HT-29 (cell line): ENCODE measurements around the gene OR4K17. TPM values are rescaled to one million over a fixed set of nuclear protein-coding genes. Genes with fewer than 3 reads are reported as not detected.
A peak's percentile ranks its signal among the peaks of the same experiment; 100 is the strongest.
"Not testable (repeated sequence)": the region's sequence is repeated elsewhere in the genome, so short reads cannot be mapped to it uniquely, and the experiment has no call there.

Experiments
- DNase-seq: peaks from one replicate; pipeline ENCODE4 v3.0.0-alpha.2; 2015; ENCODE audit warnings: low spot score
- small RNA-seq: library from RNA; depleted of rRNA; stranded (forward); fragments of <200 nt; gene quantifications from one replicate; pipeline ENCODE3, GENCODE V24; 2014
- total RNA-seq: library from RNA; depleted of rRNA; stranded (reverse); fragments of >200 nt; shearing (Covaris generic); gene quantifications from 2 replicates; pipeline ENCODE4 v1.2.3, GENCODE V29; 2014; rRNA removed

The OR4K17 gene
- total RNA-seq = not detected in 2 replicates

DNA sequence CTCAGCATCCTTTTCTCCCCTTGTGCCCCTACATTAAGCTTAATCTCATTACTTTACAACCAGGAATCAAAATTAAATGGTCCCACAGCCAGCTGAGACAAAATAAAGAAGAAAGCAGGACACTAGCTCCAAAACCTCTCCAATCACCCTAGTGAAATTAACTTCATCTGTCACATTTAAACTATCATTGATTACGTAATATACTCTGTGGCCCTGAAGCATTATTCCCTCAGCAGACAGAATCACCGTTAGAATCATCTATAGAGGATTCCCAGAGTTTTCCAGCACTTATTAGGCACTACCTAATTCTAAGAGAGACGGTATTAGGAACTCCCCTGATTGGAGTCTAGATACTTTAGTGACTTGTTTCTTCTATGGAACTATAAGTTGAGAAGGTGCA is at the start of gene OR4K17:
TSS of gene OR4K17 (plus strand) at position 302 of the 400 bp plus-strand sequence. CDS start 6,761 bp downstream, outside the sequence.
- no peak for DNase-seq

DNA sequence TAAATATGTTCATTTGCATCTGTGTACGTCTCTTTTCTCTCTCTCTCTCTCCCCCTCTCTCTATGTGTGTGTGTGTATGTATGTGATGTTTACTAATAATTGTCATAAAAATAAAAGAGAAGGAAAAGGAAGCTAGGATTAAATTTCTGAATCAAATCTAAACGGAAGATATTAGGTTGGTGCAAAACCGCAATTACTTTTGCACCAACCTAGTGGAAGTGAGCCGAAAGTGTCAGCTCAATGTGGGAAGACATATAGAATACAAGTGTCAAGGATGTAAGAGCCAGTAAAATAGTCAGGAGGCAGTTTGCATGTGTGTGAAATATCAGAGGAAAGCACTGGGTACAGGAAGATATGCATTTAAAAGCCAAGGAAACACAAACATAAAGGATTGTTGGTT is 18.5 kb upstream of the OR4K17 start:
- no peak for DNase-seq

GRCh38 chr14:20093442-20093841 is 17.1 kb upstream of the OR4K17 start:
- DNase-seq = no peak

GRCh38 chr14:20098926-20099770 is 11.4 kb upstream of the OR4K17 start:
- DNase-seq = not testable (repeated sequence)

DNA sequence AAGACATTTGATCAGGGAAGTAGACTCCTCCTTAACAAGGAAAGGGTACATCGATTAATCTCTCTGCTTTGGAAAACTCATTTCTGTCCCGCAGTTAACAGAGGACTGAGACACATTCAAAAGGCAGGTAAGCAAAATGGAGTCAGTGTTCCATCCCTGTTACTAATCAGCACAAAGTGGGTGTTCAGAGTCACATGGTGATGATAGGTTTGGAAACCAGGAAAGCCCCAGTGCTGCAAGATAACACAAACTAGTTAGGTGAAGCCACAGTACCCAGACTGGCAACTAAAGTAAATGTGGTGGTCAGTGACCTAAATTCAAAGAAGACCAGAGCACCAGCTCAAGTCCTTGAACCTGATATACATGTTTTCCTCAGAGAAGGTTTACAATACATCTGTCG is 1.8 kb downstream of the OR4K17 start:
- DNase-seq = no peak

DNA sequence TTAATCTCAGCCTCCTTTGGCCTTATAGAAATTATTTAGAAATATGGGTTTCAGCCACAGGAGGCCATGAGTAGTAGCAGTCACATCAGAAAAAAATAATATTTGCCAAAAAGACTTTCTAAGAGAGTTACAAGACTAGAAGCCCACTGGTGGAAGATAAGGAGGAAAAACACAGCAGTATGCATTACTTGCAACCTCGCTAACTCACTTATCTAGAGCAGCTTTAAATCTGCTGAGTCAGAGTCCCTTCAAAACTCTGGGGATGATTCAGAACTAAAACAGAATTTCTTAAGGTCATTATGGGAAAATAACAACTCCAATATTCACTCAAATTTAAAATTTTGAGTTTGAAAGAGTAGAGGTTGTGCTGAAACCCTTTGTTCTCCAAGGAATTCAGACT is 6.2 kb downstream of the OR4K17 start:
- DNase-seq = no peak

DNA sequence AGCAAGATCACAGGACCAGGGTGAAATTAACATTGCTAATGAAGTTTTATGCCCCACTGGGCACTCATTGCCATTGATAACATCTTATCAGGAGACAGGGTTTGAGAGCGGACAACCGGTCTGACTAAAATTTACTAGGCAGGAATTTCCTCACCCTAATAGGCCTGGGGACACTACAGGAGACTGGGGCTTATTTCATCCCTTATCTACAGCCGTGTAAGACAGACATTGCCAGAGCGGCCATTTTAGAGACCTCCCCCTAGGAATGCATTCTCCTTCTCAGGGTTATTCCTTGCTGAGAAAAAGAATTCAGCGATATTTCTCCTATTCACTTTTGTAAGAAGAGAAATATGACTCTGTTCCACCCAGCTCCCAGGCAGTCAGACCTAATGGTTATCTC is 8.3 kb downstream of the OR4K17 start:
- DNase-seq = no peak

DNA sequence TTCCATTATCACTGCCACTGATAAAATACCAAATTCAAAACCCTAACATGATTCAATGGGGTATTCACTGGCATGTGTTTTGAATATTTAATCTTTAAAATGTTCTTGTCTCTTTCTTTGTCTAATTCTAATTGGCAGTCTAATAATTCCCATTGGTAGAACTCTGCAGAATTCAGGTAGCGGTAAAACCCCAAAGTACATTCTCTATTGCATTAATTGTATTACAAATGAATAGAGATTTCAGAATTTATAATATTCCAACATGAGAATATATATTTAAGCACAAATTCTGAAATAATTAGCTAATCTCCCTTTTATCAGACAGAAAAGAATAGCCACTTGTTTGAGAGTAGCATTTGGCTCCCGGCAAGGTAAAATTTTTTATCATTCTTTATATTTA is 28.0 kb downstream of the OR4K17 start, which contains the start of gene OR4N5:
TSS of gene OR4N5 (plus strand) at position 301 of the 400 bp plus-strand sequence. CDS start 4,916 bp downstream, outside the sequence.
- no peak for DNase-seq

- DNase-seq = peak; percentile 35
Measured at GRCh38 chr14:20143911-20144310, 33.4 kb downstream of the OR4K17 start.

DNA sequence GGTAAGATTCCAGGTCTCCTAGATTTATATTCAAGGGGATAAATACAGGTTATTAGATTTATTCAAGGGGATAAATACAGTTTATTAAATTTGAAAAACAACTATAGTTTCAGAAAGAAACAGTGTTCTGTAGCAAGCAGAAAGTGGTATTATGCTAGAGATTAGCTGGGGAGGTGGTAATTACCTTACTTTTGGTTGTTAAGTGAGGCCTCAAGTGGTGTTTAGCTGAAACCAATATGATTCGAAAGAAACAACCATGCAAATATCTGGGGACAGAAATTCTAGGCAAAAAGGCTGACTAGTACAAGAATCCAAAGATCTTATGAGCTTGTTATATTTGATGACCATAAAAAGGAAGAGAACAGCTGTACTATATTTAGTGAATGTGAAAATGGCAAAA is 34.3 kb downstream of the OR4K17 start:
- DNase-seq = no peak

- DNase-seq = no peak
Measured at GRCh38 chr14:20164462-20164861, 53.9 kb downstream of the OR4K17 start.

GRCh38 chr14:20167091-20167490 is 56.6 kb downstream of the OR4K17 start:
- no peak for DNase-seq

DNA sequence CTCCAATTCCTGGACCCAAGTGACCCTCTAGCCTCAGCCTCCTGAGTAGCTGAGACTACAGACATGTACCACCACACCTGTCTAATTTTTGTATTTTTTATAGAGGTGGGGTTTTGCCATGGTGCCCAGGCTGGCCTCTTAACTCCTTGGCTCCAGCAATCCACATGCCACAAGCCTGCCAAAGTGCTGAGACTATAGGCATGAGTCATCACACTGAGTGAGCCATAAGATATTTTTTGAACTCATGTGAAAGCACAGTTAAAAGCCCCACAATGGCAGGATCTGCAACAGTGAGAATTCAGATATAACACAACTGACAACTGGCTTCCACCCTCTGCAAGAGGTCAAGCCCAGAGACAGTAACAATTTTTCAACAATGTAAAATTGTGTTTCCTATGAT is 59.3 kb downstream of the OR4K17 start:
- DNase-seq = not testable (repeated sequence)

Small RNAs within 50 kb of the gene (small RNA-seq; reads per million reads assigned to genes)
- not detected for gene RNA5SP380

Other genes starting within 250 kb of the OR4K17 start
- not detected in 2 replicates for gene OR4K2, start 235.6 kb upstream of the OR4K17 start, total RNA-seq
- gene OR4K5, start 190.1 kb upstream of the OR4K17 start, total RNA-seq = not detected in 2 replicates
- gene OR4K1, start 179.8 kb upstream of the OR4K17 start, total RNA-seq = not detected in 2 replicates
- gene OR4K15, start 135.1 kb upstream of the OR4K17 start, total RNA-seq = not detected in 2 replicates
- not detected in 2 replicates for gene OR4Q2, start 108.6 kb upstream of the OR4K17 start, total RNA-seq
- gene OR4K14, start 91.4 kb upstream of the OR4K17 start, total RNA-seq = not detected in 2 replicates
- not detected in 2 replicates for gene OR4K13, start 74.7 kb upstream of the OR4K17 start, total RNA-seq
- not detected in 2 replicates for gene OR4L1, start 50.7 kb upstream of the OR4K17 start, total RNA-seq
- not detected in 2 replicates for gene OR4N5, start 28.1 kb downstream of the OR4K17 start, total RNA-seq
- gene OR11G2, start 80.2 kb downstream of the OR4K17 start, total RNA-seq = not detected in 2 replicates
- gene OR11H6, start 113.0 kb downstream of the OR4K17 start, total RNA-seq = not detected in 2 replicates
- gene OR11H7, start 118.2 kb downstream of the OR4K17 start, total RNA-seq = not detected in 2 replicates
- gene OR11H4, start 128.5 kb downstream of the OR4K17 start, total RNA-seq = not detected in 2 replicates
- 3.7 and 5.3 TPM in 2 replicates for gene TTC5, start 195.2 kb downstream of the OR4K17 start, total RNA-seq
- 34.0 and 40.2 TPM in 2 replicates for gene CCNB1IP1, start 222.5 kb downstream of the OR4K17 start, total RNA-seq
- 13.7 and 14.3 TPM in 2 replicates for gene PARP2, start 232.9 kb downstream of the OR4K17 start, total RNA-seq